ENCODE data around the gene PODN.

PODN gene

GRCh38 chr1:53074313-53075154 is 12.5 kb downstream of the PODN start:
- H3K9me3 ChIP-seq (ENCODE audit: control insufficient read depth, low read length): no peaks in the 10 kb centered on the region
- H3K79me2 ChIP-seq: no peaks in the 10 kb centered on the region
- H3K4me1 ChIP-seq: no peaks in the 10 kb centered on the region
- H3K4me3 ChIP-seq (ENCODE audit: low read depth, low read length): no peak overlapping the region
- H3K27me3 ChIP-seq (ENCODE audit: control insufficient read depth, insufficient read depth, low read length): no peaks in the 10 kb centered on the region
- H3K27ac ChIP-seq: no peak overlapping the region
- no peaks in the 10 kb centered on the region for H3K36me3 ChIP-seq (ENCODE audit: control insufficient read depth, insufficient read depth, low read length)
- H3K4me2 ChIP-seq (ENCODE audit: low read length): no peak overlapping the region
- no peak overlapping the region for H3K9ac ChIP-seq
- H2AFZ ChIP-seq: no peak overlapping the region
- TF ChIP-seq CTCF (IDR thresholded peaks at IDR 0.05): no peak

GRCh38 chr1:53075206-53075605 is 13.2 kb downstream of the PODN start:
- no peaks in the 10 kb centered on the region for H3K27me3 ChIP-seq (ENCODE audit: control insufficient read depth, insufficient read depth, low read length)
- no peak for TF ChIP-seq CTCF (IDR thresholded peaks at IDR 0.05)

GRCh38 chr1:53075761-53076163 is 13.7 kb downstream of the PODN start:
- H3K4me2 ChIP-seq (ENCODE audit: low read length): no peak overlapping the region
- H2AFZ ChIP-seq: no peak overlapping the region
- H3K4me3 ChIP-seq (ENCODE audit: low read depth, low read length): no peak overlapping the region
- H3K9ac ChIP-seq: no peak overlapping the region
- H3K27me3 ChIP-seq (ENCODE audit: control insufficient read depth, insufficient read depth, low read length): no peaks in the 10 kb centered on the region
- no peak for TF ChIP-seq CTCF (IDR thresholded peaks at IDR 0.05)
- H3K79me2 ChIP-seq: no peaks in the 10 kb centered on the region
- no peaks in the 10 kb centered on the region for H3K36me3 ChIP-seq (ENCODE audit: control insufficient read depth, insufficient read depth, low read length)
- H3K9me3 ChIP-seq (ENCODE audit: control insufficient read depth, low read length): no peaks in the 10 kb centered on the region
- no peak overlapping the region for H3K27ac ChIP-seq
- no peaks in the 10 kb centered on the region for H3K4me1 ChIP-seq

More at GRCh38 chr1:53075206-53075605, 13.2 kb downstream of the PODN start:
- Histone ChIP-seq H3K4me3 (ENCODE audit: low read depth, low read length) (no peak overlapping the region), H3K79me2 (no peaks in the 10 kb centered on the region), H3K36me3 (ENCODE audit: control insufficient read depth, insufficient read depth, low read length) (no peaks in the 10 kb centered on the region), H3K27ac (no peak overlapping the region), H2AFZ (no peak overlapping the region), H3K4me1 (no peaks in the 10 kb centered on the region), H3K4me2 (ENCODE audit: low read length) (no peak overlapping the region), H3K9ac (no peak overlapping the region), H3K9me3 (ENCODE audit: control insufficient read depth, low read length) (no peaks in the 10 kb centered on the region)

GRCh38 chr1:53076165-53076564 is 14.2 kb downstream of the PODN start:
- Histone ChIP-seq H3K4me2 (ENCODE audit: low read length) (no peak overlapping the region), H3K79me2 (no peaks in the 10 kb centered on the region), H3K9me3 (ENCODE audit: control insufficient read depth, low read length) (no peaks in the 10 kb centered on the region), H3K27me3 (ENCODE audit: control insufficient read depth, insufficient read depth, low read length) (no peaks in the 10 kb centered on the region), H3K4me1 (no peaks in the 10 kb centered on the region), H3K4me3 (ENCODE audit: low read depth, low read length) (no peak overlapping the region), H3K9ac (no peak overlapping the region), H3K27ac (no peak overlapping the region), H2AFZ (no peak overlapping the region), H3K36me3 (ENCODE audit: control insufficient read depth, insufficient read depth, low read length) (no peaks in the 10 kb centered on the region)
- TF ChIP-seq CTCF (IDR thresholded peaks at IDR 0.05): no peak

Measured in parathyroid adenoma (tissue), 2 donors.